GM19193 (cell line): Measurements from ENCODE around the gene RSPH3.

Source experiments
- POLR2A ChIP-seq: IDR thresholded peaks from 4 replicates; pipeline ENCODE4 v1.6.1; 2011; ENCODE audit not compliant: insufficient read depth, insufficient read length; ENCODE audit errors: extremely low read depth

The RSPH3 gene

DNA sequence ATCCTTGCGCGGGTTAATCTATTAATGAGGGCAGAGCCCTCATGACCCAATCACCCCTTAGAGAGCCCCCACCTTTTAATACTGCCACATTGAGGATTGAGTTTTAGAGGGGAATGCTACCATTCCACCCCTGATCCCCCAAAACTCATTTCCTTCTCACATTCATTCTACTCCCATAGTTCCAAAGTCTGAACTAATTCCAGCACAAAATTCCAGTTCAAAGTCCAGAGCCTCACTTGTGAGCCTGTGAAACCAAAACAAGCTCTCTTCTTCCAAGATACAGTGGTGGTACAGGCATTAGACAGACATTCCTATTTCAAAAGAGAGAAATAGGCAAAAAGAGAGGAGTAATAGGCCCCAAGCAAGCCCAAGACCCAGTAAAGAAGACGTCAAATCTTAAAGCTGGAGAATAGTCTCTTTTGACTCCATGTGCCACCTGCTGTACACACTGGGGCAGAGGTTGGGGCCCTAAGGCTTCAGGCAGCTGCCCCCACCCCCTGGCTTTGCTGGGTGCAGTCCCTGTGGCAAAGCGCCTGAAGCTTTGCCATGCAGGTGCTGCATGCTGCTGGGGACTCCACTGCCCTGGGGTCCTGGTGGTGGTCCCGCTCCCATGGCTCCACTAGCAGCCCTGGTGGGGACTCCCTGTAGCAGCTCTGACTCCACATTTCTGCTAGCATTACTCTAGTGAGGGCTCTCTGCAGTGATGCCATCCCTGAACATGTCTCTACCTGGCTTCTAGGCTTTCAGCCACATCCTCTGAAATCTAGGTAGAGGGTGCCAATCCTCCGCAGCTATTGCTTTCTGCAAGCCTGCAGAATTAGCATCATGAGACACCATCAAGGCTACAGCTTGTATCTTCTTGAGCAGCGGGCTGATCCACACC is 41.3 kb downstream of the RSPH3 start:
- no peak for TF ChIP-seq POLR2A

DNA sequence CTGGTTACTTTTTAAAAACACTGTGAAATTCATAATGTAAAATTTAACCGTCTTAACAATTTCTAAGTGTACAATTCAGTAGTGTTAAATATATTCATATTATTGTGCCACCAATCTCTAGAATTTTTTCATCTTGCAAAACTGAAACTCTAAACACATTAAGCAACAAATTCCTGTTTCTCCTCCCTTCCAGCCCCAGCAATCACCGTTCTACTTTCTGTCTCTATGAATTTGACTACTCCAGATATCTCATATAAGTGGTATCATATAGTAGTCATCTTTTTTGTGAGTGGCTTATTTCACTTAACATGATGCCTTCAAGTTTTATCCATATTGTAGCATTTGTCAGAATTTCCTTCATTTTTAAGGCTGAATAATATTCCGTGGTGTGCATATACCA is 44.7 kb downstream of the RSPH3 start:
- TF ChIP-seq POLR2A = no peak

DNA sequence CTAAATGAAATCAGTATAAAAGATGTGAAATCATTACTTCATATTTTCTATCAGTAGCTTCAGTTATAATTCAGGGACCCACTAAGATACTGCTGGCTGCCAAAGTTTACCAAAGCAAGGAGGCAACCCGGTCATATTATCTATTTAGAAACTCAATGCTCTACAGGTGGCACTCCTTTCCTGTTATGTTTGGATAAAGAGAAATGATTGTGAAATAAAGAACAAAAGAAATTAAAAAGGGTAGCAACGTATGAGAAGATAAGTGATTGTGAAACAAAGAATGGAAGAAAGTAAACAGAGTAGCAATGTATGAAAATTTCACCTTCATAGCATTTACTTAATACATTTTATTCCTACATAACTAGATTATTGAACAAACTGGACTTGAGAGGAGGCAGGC is 45.2 kb downstream of the RSPH3 start:
- no peak for TF ChIP-seq POLR2A

DNA sequence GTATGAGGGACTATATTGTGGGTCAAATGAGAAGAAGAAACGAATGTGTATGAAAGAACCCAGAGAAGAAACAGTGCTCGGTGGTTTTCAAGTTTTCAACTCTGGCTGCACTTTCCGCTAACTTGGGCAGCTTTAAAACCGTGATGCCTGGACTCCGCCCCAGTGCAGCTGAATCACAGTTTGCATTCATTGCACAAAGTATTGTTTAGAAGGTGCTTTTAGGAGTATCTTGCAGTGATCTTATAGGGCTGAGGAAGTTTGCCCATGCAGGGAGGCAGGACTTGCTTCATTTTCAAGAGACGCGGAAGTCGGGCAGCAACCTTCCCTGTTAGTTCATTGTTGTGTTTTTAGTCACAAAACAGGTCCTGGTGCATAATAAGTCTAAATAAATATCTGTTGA is 52.7 kb downstream of the RSPH3 start:
- no peak for TF ChIP-seq POLR2A

DNA sequence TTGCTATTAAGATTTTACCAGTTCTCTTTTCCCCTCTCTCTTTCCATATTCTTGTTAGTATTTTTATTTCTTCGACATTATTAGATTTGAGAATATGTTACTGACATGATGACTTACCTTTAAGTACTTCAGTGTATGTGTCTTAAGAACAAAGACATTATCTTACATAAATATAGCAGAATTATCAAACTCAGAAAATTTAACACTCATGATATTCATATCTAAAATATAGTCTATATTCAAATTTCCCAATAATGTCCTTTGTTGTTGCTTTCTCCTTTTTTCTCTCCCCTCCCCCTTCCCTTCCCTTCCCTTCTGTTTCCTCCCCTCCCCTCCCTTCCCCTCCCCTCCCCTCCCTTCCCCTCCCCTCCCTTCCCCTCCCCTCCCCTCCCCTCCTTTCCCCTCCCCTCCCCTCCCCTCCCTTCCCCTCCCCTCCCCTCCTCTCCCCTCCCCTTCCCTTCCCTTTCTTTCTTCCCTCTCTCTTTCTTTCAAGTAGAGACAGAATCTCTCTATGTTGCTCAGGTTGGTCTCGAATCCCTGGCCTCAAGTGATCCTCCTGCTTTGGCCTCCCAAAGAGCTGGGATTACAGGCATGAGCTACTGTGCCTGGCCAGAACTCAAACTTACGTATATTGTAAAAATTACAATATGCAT is 56.5 kb downstream of the RSPH3 start:
- no peak for TF ChIP-seq POLR2A

DNA sequence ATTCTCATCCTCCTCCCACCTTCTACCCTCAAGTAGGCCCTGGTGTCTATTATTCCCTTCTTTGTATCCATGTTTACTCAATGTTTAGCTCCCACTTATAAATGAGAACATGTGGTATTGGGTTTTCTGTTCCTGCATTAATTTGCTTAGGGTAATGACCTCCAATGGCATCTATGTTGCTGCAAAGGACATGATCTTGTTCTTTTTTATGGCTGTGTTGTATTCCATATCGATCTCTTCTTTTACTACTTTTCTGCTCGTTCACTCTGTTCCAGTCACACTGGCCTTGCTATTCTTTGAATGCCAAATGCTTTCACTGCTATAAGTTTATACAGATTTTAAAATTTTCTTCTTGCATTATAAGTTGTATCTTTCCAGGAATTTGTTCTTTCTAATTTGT is 57.7 kb downstream of the RSPH3 start:
- no peak for TF ChIP-seq POLR2A

DNA sequence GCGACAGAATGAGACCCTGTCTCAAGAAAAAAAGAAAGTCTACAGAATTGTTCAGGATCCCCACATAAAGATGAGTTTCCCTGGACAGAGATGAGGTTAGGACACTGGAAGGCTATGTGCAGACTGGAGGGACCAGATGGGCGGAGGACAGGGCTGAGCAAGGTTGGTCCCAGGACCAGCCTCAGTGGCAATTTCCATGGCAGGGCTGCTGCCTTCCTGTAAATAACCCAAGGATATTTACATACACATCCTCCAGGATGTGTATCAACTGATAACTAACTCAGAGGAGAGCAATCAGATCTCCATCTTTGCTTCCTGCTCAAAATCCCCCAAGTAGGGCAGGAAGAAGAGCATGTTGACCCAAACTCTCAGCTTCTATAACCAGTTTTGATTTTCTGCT is 58.8 kb downstream of the RSPH3 start:
- no peak for TF ChIP-seq POLR2A

DNA sequence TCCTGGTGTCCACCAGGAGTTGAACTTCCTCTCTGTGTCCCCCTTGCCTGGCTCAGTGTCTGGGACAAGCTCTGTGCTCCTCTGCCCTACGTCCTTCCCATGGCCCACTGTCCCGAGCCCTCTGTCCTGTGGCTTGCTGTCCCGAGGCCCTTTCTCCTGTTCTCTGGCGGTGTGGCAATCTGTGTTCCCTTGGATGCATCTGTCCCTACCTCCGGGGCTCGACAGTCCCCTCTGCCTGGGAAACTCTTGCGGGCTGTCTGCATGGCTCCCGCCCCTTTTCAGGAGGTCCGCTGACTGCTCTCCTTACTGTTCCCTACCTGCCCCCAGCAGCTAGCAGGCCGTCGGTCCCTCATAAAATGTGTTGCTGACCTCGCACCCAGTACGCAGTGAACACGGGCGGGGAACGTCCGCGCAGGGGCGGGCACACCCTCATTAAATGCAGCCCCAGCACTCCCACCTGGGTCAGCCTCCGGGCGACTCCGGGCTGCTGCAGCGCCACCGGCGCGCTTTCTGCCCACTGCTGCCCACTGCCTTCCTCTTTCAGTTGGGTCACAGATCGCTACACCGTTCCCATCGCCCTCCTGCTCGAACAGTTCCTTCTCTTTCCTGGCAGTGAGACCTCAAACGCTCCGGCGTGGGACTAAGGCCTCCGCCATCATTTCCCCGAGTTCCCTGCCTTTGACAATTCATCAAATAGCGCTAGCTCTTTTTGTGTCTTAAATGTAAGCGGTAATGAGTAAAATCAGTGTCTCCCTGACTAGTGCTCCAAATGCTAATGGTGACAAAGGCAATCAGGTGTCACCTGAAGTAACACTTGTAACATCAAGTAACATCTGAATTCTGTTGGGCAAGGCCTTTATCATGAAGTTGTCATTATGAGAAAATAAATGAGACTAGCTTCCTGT is 60.5 kb downstream of the RSPH3 start:
- TF ChIP-seq POLR2A = no peak

DNA sequence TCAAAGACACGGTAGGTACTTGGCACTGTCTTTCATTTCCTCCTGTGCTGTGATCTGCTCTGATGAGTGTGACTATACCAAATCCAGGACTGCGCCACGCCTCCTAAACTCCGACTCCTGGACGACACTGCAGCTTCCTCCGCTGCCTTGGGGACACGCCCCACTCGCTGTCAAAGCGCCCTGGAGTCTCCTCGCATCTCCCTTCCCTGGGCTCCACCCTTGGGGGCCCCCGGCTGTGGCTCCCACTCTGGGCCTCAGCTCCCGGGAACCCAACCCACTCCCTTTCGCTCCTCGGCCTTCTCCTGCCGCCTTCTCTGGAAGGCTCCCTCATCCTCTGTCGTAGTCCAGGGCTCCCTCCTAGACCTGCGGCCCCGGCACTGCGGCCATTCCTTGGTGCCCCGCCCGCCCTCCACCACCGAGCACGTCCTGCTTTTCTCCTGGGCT is 61.2 kb downstream of the RSPH3 start:
- no peak for TF ChIP-seq POLR2A

DNA sequence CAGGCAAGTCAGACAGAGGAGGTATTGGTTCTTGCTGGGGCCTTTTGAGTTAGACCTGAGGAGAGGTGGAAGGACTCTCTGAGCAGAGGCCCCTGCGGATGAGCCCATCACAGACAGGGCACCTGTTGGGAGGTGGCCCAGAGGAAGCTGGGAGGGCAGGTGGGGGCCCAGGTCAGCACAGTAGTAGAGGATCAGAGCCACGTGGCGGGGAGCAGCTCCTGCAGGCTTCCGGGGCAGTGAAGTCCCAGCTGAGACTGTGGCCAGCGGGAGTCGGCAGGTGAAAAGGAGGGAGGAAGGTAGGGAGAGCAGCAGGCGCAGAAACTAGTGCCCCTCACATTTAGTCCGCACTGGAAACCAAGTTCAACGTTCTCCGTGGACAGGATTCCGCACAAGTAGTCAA is 61.8 kb downstream of the RSPH3 start:
- no peak for TF ChIP-seq POLR2A

DNA sequence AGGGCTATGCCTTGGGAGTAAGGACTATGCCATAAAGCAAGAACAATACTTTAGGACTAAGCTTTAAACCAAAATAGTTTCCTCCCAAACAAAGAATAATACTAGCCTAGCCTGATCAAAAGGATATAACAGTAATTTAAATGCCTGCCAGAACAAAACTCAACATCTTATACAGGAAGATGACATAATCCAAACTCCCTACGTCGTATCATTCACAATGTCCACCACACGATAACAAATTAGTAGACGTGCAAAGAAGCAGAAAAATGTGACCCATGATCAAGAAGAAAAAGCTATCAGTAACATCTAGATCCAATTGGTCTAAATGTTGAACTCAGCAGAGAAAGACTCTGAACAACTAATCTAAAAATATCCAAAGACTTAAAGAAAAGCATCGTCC is 65.8 kb downstream of the RSPH3 start:
- no peak for TF ChIP-seq POLR2A

DNA sequence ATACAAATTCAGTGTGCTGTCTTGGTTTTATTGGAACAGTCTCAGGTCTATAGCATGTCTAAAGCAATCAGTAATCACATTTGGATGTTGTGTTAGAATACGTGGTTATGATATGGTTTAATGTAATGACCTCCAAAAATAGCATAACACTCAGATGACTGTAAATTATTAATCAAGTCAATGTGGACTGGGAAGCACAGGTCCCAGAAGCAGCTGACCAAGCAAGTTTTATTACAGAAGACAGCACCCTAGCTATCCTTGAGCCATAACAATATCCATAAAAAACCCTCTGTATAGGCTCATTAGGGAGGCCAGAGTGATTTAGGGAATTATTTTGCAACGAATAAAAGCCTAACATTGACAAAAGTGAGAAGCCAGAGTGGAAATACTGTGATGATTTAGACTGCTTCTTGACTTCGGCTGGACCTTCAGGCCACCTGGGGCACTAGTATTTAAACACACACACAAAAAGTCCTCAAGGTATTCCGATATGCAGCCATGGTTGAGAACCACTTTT is 66.9 kb downstream of the RSPH3 start:
- no peak for TF ChIP-seq POLR2A

DNA sequence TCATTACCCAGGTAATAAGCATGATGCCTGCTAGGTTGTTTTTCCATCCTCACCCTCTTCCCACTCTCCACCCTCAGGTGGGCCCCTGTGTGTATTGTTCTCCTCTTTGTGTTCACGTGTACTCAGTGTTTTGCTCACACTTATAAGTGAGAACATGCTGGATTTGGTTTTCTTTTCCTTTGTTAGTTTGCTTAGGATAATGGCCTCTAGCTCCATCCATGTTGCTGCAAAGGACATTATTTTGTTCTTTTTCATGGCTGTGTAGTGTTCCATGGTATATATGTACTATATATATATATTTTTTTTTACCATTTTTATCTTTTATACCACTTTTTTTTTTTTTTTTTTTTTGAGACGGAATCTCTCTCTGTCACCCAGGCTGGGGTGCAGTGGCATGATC is 71.9 kb downstream of the RSPH3 start:
- no peak for TF ChIP-seq POLR2A

DNA sequence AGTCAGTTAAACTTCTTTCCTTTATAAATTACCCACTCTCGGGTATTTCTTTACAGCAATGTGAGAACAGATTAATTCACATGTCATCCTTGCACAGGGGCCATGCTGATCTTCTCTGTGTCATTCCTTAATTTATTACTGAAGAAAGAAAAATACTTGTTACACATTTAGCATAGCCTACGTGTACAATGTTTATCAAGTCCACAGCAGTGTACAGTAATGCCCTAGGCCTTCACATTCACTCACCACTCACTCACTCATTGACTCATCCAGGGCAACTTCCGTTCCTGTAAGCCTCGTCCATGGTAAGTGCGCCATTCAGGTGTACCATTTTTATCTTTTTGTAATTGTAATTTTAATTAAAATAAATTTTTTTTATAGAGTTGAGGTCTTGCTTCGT is 73.6 kb downstream of the RSPH3 start:
- no peak for TF ChIP-seq POLR2A
